Stimulated activated naive CD8-positive, alpha-beta T cell treated with anti-CD3 and anti-CD28 coated beads, Interleukin-15, Interleukin-2, amounts not matched to agents 100 U/mL and 50 U/mL, for 24 hours (primary cell): ENCODE measurements around the gene TMEM11.
"Not testable (repeated sequence)": the region's sequence is repeated elsewhere in the genome, so short reads cannot be mapped to it uniquely, and the experiment has no call there.

Experiments
- ATAC-seq: fragments of 150-1000 bp; cut with Tn5 transposase; one replicate; pipeline ENCODE4 v1.10.0; 2021
- DNase-seq: peaks from one replicate; pipeline ENCODE4 v3.0.0; 2021

Gene TMEM11

GRCh38 chr17:21211825-21212479, 2.0 kb downstream of the TMEM11 start:
- DNase-seq, result no peak

GRCh38 chr17:21210411-21211076, 3.4 kb downstream of the TMEM11 start:
- ATAC-seq (no peak), DNase-seq (no peak)

More at GRCh38 chr17:21211825-21212479, 2.0 kb downstream of the TMEM11 start:
- ATAC-seq, result no peak

- no peak for ATAC-seq
- no peak for DNase-seq
Observed at GRCh38 chr17:21209511-21210175, 4.3 kb downstream of the TMEM11 start.

- no peak for ATAC-seq
- no peak for DNase-seq
Observed at GRCh38 chr17:21208352-21208751, 5.6 kb downstream of the TMEM11 start.

- no peak for DNase-seq
- ATAC-seq, result no peak
Observed at GRCh38 chr17:21204935-21205334, 9.0 kb downstream of the TMEM11 start.

- no peak for ATAC-seq
- DNase-seq, result no peak
Observed at GRCh38 chr17:21202512-21202911, 11.4 kb downstream of the TMEM11 start.

GRCh38 chr17:21201874-21202273, 12.1 kb downstream of the TMEM11 start:
- no peak for ATAC-seq
- no peak for DNase-seq

- DNase-seq, result no peak
- no peak for ATAC-seq
Observed at GRCh38 chr17:21201298-21201595, 12.7 kb downstream of the TMEM11 start.

GRCh38 chr17:21200590-21201297, 13.2 kb downstream of the TMEM11 start:
- DNase-seq (no peak), ATAC-seq (no peak)

- peak; percentile 40 for ATAC-seq
- DNase-seq, result no peak
Observed at GRCh38 chr17:21199856-21200255, 14.1 kb downstream of the TMEM11 start.

GRCh38 chr17:21199311-21199710, 14.7 kb downstream of the TMEM11 start:
- DNase-seq, result no peak
- no peak for ATAC-seq

- no peak for ATAC-seq
- no peak for DNase-seq
Observed at GRCh38 chr17:21198411-21198810, 15.6 kb downstream of the TMEM11 start.

GRCh38 chr17:21196126-21196525, 17.8 kb downstream of the TMEM11 start:
- ATAC-seq, result no peak
- DNase-seq, result no peak

GRCh38 chr17:21194703-21195102, 19.3 kb downstream of the TMEM11 start:
- DNase-seq (no peak), ATAC-seq (no peak)

GRCh38 chr17:21194226-21194625, 19.7 kb downstream of the TMEM11 start:
- DNase-seq, result no peak
- ATAC-seq, result no peak

GRCh38 chr17:21193031-21193430, 20.9 kb downstream of the TMEM11 start:
- DNase-seq (no peak), ATAC-seq (no peak)

GRCh38 chr17:21192414-21192813, 21.5 kb downstream of the TMEM11 start:
- DNase-seq, ATAC-seq: not testable (repeated sequence)

- DNase-seq, result no peak
- ATAC-seq, result no peak
Observed at GRCh38 chr17:21191698-21192097, 22.3 kb downstream of the TMEM11 start.

GRCh38 chr17:21190078-21190477, 23.9 kb downstream of the TMEM11 start:
- no peak for DNase-seq
- no peak for ATAC-seq

GRCh38 chr17:21189361-21189760, 24.6 kb downstream of the TMEM11 start:
- ATAC-seq (no peak), DNase-seq (no peak)

GRCh38 chr17:21186399-21187187, 27.4 kb downstream of the TMEM11 start:
- no peak for DNase-seq

GRCh38 chr17:21185061-21185460, 28.9 kb downstream of the TMEM11 start:
- DNase-seq (no peak), ATAC-seq (no peak)

More at GRCh38 chr17:21186399-21187187, 27.4 kb downstream of the TMEM11 start:
- no peak for ATAC-seq
